NCI-H1092 treated with DMSO at 0.1 percent for 48 hours (cell line): ENCODE measurements around the gene DCLK2.

Experiments used
- DNase-seq: peaks from one replicate; lab custom pipeline; 2025; lab: John Stamatoyannopoulos, UW

Gene DCLK2

DNA sequence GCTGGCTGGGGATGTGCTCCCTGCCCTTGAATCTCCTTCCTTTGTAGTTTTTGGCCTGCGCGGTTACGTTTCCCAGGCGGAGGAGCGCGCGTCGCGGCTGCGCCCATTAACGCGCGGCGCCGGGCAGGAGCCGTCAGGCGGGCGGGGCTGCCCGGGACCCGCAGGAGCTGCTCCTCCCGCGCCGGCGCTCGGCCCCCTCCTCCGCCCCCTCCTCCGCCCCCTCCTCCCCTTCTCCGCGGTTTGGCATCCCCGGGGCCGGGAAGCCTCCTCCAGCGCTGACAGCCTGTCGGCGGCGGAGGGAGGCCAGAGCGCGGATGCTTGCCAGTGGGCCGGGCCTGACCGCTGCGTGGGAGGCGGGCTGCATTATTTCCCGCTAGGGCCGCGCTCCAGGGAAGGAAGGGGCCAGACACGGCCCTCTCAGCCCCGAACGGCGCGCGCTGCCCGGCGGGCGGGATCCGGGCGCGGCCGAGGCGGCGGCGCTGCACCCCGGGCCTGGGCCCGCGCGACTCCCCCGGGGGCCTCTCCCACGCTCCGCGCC lies at the start of gene DCLK2:
Gene DCLK2, plus strand, starts transcription at position 405 of the 538 bp plus-strand sequence. CDS start 583 bp downstream, outside the sequence.
- peak; percentile 85 for DNase-seq

DNA sequence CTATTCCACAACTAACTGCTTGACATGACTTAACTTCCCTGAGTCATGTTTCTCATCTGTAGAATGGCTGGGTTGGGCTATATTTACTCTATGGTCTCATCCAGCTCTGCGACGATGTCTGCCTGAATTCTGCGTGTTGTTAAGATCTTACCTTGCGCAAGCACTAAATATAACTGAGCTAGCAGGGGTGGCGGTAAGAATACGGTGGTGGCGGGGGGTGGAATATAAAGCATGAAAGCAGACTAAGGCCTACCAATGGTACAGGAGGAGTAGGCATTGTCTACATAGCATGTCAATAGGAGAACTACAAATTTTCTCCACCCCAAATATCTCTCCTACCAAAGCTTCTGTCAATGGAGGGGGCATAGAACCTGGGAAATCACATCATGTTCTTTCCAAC lies 45.7 kb upstream of the DCLK2 start:
- no peak for DNase-seq

DNA sequence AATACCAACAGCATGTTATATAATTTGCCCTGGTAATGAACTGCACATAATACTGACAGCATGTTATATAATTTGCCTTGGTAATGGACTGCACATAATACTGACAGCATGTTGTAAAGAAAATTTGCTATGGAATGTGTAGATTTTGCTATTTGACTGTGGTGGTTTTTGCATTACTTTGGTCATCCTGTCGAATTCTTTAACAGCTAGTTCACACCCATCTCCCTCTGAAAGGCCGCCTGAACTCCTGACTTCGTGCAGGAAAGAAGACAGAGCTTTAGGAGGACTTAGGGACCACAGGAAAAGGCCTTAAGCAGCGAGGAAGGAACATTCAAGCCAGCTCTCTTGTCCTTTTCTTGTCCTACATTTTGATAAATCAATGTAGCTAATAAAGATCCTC lies 45.2 kb upstream of the DCLK2 start:
- DNase-seq = no peak

DNA sequence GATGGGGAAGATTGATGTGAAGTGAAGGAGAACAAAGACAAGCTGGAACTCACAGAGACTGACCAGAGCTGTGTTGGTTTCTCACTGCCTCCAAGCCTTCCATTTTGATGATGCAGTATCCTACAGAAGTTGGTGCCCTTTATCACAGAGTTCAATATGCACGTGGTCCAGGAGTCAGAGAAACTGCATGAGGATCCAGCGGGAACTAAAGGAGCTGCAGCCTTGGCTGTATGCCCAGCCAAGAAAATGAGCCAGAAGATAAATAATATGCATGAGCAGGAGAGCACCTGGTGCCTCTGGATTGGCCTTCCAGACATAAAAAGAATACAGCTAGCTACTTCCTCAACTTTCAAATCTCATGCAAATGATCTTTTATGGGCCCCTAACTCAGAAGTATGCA lies 44.3 kb upstream of the DCLK2 start:
- peak; percentile 37 for DNase-seq

DNA sequence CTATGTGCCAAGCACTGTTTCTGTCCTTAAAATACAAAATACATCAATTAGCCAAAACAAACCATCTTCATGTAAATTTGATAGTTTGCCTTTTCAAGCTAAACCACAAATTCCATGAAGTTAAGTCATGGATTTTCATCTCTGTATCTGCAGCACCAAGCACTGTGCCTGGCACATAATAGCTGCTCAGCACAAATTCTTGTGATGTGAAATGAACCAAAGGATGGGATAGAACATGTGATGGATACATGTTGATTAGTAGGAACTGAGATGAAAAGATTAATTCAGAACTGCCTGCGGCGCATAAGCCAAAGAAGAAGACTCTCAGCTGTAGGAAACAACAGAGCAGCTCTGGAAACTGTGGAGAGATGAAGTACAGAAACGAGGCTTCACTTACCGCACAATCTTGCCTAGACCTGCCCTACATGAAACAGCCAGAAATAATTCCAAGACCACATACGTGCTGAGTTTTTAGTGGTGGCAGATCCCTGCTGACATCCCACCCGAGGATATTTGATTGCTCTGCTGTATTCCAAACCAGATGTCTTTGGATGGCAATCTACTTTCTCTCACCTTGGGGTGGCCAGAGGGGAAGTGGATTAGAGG lies 40.9 kb upstream of the DCLK2 start:
- DNase-seq = no peak

DNA sequence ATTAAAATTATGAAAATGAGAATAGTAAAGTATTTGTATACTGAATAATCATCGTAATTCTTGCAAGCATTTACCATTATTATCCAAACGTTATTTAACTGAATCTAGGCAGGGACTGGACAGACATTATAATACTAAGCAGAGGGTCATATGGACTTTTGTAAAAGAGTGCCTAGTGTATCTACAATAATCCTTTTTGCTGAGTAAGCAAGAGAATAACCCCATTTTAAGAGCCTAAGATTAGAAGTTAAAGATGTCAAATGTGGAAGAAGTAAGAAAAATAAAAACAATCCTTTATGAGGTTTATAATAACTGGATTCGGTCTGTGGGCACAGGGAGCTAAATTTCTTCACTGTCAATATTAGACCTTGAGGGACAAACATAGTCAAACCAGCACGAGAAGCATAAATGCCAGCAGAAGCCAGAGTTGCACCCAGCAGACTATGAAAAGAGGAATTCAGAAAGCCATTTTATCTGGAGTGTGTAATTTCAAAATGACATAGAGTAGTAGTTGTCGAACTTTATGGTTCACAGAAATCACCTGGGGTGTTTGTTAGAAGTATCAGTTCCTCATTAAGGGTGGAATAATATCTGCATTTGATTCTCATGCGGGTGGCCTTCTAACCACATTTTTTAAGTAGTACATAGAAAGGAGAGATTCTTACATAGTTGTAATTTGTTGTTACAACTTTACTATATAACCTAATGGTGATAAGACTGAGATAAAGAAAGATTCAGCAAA lies 39.7 kb upstream of the DCLK2 start:
- no peak for DNase-seq

DNA sequence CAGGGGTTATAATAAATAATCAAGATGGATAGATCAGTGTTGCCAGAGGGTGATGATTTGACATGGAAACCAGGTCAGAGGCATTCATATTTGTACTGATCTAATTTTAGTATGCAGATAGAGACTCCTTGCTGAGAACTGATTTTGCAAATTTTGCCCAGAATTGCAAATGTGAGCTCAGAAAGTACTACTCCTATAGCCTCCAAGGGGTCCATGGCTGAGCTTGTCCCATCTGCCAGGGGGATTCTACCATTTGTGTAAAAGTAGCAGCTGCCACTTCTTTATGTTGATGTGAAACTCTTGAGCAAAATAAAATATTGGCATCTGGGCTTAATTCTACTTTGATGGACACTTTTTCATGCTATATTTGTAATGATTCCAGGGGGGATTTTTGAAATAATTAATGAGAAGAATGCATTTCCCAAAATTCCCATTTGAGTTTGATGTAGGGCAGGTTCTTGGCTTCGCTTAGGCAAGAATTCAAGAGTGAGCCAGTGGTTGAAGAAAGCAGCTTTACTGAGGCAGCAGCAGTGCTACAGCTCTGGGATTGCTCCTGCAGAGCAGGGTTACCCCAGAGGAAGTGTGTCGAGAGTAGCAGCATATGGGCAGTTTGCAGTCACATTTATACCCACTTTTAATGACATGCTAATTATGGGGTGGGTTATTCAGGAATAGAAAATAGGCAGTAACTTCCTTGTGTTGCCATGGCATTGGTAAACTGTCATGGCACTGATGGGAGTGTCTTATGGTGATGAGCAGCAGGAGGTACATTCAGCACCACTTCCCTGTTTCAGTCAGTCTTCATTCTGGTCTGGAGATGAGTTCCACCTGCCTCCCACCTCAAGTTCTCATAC lies 38.7 kb upstream of the DCLK2 start:
- DNase-seq = no peak

DNA sequence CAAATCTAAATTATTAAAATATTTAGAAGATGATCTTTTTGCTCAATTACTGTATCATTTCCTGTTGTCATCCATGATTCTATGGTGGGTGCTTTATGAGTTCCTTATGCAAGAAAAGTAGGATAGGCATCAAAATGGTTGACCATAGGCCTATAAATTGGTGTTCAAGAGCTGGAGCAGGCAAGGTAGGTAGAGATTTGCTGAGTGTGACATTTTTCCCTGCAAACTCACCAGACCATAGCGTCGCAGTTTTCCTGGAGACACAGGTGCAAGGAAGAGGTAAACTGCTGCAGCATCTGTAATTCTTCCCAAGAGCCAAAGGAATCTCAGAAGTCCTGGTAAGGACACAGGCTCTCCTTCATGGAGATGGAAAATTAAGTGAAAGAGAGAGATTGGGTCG lies 33.7 kb upstream of the DCLK2 start:
- no peak for DNase-seq

DNA sequence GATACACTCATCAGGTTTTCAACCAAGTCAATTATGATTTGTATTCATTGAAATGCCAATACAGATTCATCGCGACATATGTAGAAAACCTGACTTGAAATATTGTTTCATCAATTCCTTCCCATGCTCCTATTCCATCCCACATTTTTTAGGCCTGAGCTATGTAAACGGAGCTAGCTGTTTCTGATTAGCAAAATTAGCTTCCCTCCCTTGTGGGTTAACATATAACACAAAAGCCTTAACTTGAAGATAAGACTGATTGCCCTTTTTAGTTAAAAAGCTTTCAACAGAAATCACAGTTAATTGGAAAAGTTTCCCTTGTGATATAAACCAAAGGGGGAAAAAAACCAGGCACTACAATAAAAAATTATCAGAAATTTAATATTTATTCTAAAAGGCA lies 32.8 kb upstream of the DCLK2 start:
- no peak for DNase-seq

DNA sequence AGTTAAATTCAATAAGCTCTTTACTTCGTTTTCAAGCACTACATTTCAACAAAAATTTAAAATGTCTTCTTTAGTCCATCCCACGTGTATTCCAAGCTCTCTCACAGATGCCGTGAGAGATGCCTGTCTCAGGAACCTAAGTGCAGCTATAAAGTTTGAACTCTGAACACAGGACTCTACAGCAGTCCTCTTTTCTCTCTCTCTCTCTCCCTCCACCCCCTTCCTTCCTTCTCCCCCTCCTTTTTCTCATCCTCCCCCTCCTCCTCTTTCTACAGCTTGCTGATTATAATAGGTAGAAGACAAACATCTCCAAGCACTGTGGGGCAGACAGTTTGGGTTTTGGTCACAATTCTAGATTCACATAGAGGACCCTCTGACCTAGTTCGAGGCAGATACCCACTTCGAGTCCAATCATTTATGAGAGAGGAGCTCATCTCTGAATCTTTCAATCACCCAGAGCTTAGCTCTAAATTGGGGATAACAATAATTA lies 31.5 kb upstream of the DCLK2 start:
- DNase-seq = no peak

DNA sequence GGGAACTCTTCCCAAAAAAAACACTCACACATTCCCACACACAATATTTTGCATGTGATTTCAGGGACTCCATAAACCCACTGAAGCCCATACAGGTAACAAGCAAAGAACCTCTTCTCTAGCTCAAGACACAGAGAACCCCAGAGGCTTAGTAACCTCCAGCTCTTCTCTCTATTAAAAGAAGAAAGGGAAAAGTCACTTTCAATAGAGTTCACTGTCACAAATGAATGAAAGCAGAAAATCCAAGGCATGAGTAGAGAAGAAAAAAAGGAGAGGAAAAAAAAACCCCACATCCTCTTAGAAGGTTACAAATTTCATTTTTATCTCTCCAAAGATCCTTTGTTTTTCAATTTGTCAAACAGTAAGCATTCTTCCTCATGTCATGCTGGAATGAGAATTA lies 30.7 kb upstream of the DCLK2 start:
- DNase-seq = no peak

DNA sequence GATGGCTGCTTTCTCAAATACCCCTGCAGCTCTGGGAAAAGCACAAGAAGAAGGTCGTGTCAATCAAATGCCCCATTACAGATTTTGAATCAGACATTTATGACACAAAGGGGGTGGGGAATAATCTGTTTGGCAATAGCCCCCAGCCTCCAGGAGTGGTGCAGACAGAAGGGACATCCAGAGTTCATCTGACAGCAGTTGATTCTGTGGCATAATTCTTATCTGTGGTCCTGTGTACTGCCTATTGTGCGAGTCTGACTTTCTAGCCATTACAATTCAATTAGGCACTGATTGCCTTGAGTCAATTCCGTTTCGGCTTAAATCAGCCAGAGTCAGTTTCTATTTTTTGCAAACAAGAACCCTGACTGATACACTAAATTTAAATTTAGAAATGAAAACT lies 28.6 kb upstream of the DCLK2 start:
- DNase-seq = no peak

DNA sequence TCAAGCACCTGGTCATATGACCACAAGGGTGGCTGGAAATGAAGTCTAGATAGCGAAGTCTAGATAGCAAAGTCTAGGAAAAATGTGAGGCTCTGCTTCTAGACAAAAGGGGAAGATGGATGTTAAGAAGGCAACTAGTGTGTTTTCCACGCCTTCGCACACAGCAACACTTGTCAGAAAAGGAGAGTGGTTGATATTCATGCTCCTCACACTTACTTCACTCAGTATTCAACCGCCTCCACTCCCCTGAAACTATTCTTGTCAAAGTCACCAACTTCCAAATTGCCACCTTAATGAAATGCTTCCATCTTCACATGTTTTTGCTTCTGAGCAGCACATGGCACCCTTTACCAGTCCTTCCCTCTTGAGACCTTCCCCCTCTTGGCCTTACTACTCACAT lies 27.7 kb upstream of the DCLK2 start:
- DNase-seq = no peak

DNA sequence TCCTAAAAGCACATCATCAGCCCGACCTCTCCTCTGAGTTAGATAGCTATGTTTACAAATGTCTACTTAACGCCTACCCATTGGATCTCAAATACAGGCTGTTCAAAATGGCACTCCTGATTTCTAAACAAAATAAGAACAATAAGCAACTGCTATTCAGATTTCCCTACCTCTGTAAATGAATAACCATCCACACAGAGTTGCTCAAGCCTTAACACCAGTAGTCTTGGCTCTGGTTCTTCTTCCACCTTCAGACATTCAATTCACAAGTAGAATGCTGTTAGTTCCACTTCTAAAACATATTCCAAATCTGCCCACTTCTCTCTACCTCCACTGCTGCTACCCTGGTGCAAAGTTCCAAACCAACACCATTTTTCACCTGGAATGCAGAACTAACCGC lies 27.1 kb upstream of the DCLK2 start:
- DNase-seq = no peak

DNA sequence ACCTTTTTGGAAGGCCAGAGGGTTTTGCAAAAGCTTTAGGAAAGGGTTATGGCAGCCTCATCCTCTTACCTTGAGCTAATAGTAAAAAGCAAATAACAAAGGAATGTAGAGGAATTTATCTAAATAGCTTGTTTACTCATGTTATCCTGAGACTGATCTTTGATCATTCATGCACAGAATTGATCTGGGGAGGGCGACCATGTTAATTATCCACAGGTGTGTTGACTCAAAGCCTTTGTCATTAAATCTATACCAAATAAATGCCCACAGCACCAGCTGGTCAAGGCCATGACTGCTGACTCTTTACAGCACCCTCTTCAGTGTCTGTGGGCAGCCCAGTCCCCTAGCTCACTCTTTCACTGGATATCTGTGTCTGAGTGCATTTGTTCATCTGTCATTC lies 22.8 kb upstream of the DCLK2 start:
- no peak for DNase-seq

DNA sequence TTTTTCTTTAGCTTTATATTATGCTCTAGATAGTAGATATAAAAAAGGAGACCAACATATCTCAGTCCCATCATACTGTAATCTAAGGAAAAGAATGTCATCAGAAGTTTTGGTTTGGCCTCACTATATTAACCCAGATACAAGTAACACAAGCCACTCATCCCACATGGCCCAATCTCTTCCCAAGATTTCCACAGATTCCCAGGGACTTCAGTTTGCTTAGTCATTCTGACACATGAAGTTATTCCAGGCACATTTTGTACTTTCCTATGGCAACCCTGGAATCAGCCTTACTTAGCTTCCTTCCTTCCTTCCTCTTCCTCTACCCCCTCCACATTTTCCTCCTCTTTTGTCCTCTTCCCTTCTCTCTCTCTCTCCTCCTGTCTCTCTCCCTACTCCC lies 21.7 kb upstream of the DCLK2 start:
- DNase-seq = no peak

DNA sequence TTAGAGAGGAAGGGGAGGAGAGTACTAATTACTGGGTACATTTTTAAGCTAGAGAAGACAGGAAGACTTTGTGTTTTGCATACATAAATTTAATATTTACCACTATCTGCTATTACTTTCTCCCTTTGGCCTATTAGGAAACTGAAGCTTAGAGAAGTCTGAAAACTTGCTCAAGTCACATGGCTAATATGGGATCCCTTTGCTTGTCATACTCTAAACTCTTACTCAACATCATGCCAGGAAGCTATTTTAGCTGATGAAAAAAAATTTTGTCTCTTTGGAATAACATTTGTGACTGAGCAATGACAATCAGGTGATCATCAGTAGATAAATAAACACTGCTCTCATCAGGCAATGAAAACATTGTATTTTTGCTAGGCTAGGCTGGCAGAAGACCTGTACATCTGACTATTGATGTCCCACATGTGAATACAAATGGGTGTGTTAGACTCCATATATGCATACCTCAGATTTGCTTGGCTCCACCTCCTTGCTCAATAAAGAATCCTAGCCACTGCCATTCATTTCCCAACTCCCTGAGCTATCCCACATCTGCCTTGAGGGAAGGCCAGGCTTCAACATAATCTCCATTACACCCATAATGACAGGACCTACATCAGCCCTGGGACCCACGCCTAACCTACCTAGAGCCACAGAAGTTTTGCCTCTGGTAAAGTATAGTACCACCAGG lies 17.0 kb upstream of the DCLK2 start:
- DNase-seq = no peak

DNA sequence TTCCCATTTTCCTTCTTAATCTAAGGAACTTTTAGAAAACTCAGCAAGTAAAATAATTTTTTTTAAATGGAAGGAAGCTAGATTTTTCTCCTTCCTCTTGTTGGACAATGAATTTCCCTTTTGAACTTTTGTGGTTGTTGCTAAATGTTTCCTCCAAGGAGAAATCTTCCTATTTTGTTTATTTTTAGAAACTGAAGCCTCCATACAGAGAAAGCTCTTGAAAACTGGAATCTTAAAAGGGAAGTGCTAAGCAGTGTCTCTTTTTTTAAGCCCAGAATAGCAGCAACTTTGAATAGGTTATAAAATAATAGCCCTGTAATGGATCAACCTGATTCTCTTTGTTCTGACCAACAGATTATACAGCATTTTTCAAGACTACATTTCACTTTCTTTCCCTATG lies 15.1 kb upstream of the DCLK2 start:
- DNase-seq = no peak

DNA sequence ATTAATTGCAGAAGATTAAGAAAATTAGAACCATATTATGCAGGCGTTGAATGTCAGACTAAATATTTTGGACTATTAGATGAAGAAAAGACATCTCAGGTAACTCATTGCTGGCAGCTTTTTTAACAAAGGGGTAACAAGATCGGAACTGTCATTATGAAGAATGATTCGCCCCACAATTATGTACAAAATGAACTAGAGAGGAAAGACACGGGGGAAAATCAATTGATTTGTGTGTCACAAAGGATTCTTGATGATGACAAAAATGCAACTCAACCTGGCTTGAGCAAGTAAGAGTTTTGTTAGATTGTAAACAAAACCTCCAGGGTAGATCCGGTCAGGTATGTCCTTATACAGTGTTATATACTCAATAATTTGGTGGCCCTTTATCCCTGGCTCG lies 12.5 kb upstream of the DCLK2 start:
- no peak for DNase-seq

DNA sequence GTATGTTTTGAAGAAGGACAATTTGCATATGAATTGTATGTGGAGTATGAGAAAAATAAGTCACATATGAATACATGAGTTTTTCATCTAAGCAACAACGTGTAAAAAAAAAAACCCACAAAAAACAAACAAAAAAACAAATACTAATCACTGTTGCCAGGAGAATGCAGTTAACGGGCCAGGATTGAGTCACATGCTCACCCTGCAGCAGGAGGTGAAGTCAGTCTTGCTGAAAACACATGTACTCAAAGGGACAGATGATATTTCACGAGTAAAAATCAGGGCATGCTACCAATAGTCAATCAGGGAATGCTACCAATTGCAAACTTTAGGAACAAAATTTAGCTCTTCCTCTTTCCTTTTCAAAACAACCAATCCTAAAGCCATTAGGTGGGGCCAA lies 10.4 kb upstream of the DCLK2 start:
- no peak for DNase-seq

DNA sequence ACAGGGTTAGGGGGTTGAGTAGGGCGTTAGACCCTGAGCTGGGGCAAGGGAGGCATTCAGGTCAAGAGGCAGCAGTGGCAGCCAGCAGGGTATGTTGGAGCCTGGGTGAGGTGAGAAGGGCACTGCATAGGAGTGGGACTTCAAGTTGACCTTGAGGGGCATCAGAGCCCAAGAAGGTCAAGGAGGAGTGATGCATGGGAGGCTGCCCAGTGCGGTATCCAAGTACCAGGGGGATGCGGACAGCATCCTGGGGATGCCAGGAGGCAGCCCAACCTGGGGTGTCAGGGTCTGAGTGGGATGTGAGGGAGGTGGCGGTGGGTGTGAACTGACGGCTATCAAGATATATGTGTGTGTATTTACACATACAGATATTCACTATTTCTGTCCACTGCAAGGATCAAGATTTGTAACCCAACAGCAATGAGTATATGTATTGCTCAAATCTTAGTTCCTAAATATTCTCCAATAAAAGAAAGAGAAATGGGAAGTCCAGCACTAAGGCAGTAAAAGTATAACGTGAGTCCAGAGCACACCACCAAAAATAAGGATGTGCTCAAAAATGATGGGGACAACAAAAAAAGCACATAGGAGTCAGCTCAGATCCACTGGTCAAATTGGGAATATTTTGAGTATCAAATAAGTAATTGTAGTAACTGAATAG lies 9.8 kb upstream of the DCLK2 start:
- DNase-seq = no peak

DNA sequence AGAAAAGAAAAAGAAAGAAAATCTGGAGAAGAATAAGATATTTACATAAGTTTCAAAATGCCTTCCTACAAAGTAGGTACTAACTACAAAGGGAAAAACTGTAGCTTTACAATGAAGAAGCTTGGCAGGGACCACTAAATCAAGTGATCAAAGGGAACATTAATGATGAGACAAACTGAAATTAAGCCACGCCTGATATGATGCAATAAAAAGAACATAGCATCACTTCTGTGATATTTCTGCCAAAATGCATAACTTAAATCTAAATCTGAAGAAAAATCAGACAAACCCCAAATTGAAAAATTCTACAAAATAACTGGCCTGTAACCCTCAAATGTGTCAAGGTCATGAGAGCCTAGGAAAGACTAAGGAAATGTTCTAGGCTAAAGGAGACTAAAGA lies 8.9 kb upstream of the DCLK2 start:
- DNase-seq = no peak
